Natural killer cell (primary cell): Measurements from ENCODE around the gene SLC25A43. TPM values are rescaled to one million over a fixed set of nuclear protein-coding genes. Genes with fewer than 3 reads are reported as not detected.
"Not testable (repeated sequence)": the region's sequence is repeated elsewhere in the genome, so short reads cannot be mapped to it uniquely, and the experiment has no call there.

Source experiments
- ATAC-seq, 3 donors: fragments of 150-1000 bp in 2 of 3; fragments of 200-7000 bp in 1 of 3; cut with Tn5 transposase; 1 replicate in 1 of 3; 2 replicates in 2 of 3; pipeline ENCODE4 v1.10.0; 2021; ENCODE audit warnings: mild to moderate bottlenecking in 2 of 3, moderate library complexity in 2 of 3
- DNase-seq, 2 donors: peaks; one replicate each; pipeline versions ENCODE4 v3.0.0 to v3.0.0-alpha.2; 2013 to 2021; ENCODE audit warnings: mixed read lengths in 1 of 2
- H3K27ac ChIP-seq: one replicate; pipeline ENCODE4 v1.5.1; 2013; ENCODE audit warnings: mild to moderate bottlenecking, low read length
- H3K27me3 ChIP-seq: one replicate; pipeline ENCODE4 v1.6.1; 2013; ENCODE audit warnings: low read length; ENCODE audit not compliant: control insufficient read depth, insufficient read depth
- H3K36me3 ChIP-seq: one replicate; pipeline ENCODE4 v1.6.1; 2013; ENCODE audit warnings: low read length; ENCODE audit not compliant: control insufficient read depth, insufficient read depth
- H3K4me1 ChIP-seq: one replicate; pipeline ENCODE4 v1.6.1; 2013; ENCODE audit warnings: low read length; ENCODE audit not compliant: control insufficient read depth, insufficient read depth
- H3K4me3 ChIP-seq: one replicate; pipeline ENCODE4 v1.5.1; 2013; ENCODE audit warnings: low read length
- H3K9me3 ChIP-seq: one replicate; pipeline ENCODE4 v1.6.1; 2013; ENCODE audit warnings: low read length; ENCODE audit not compliant: control insufficient read depth, insufficient read depth
- H3K27ac Mint-ChIP-seq, 2 donors: one replicate each; pipeline ENCODE4 v1.8.0; 2022; ENCODE audit warnings: mild to moderate bottlenecking in 2 of 2, mixed read lengths in 2 of 2, moderate library complexity in 1 of 2
- H3K27me3 Mint-ChIP-seq, 2 donors: one replicate each; pipeline ENCODE4 v1.8.0; 2022; ENCODE audit warnings: low read depth in 2 of 2, mixed read lengths in 2 of 2
- H3K36me3 Mint-ChIP-seq: one replicate; pipeline ENCODE4 v1.8.0; 2022; ENCODE audit warnings: mixed read lengths
- H3K4me1 Mint-ChIP-seq, 2 donors: one replicate each; pipeline ENCODE4 v1.8.0; 2022; ENCODE audit warnings: mixed read lengths in 2 of 2
- H3K4me3 Mint-ChIP-seq: one replicate; pipeline ENCODE4 v1.8.0; 2022; ENCODE audit warnings: mild to moderate bottlenecking, moderate library complexity, mixed read lengths
- H3K9me3 Mint-ChIP-seq, 2 donors: one replicate each; pipeline ENCODE4 v1.8.0; 2022; ENCODE audit warnings: mixed read lengths in 2 of 2
- WGBS: methylation state at CpG from one replicate; pipeline ENCODE4 v1.1.7; 2013; ENCODE audit warnings: missing lambda C conversion rate; ENCODE audit not compliant: insufficient coverage; 5-methylcytosine and 5-hydroxymethylcytosine counted together
- intact Hi-C: fragments of 100-400 bp; cut with micrococcal nuclease; formaldehyde crosslinking; loops from one replicate; pipeline ENCODE4 v1.14.2; 2022
- total RNA-seq, 4 donors: library from RNA; stranded (reverse); fragments of 120-200 nt in 1 of 4; gene quantifications; one replicate each; pipeline versions ENCODE4 v1.2.3 to v1.2.4, GENCODE V29; 2013 to 2022
- TF ChIP-seq, protein P1 (sequence below): fragments of 200-600 bp; IDR thresholded peaks from one replicate; pipeline ENCODE4 v1.8.0; 2022; ENCODE audit warnings: antibody characterized with exemption

The SLC25A43 gene
- total RNA-seq, 3 donors from 2014 or later (not counting 1 experiment from before 2014, with no cell fraction given) = 5.4 to 7.3 (median 6.4) TPM

DNA sequence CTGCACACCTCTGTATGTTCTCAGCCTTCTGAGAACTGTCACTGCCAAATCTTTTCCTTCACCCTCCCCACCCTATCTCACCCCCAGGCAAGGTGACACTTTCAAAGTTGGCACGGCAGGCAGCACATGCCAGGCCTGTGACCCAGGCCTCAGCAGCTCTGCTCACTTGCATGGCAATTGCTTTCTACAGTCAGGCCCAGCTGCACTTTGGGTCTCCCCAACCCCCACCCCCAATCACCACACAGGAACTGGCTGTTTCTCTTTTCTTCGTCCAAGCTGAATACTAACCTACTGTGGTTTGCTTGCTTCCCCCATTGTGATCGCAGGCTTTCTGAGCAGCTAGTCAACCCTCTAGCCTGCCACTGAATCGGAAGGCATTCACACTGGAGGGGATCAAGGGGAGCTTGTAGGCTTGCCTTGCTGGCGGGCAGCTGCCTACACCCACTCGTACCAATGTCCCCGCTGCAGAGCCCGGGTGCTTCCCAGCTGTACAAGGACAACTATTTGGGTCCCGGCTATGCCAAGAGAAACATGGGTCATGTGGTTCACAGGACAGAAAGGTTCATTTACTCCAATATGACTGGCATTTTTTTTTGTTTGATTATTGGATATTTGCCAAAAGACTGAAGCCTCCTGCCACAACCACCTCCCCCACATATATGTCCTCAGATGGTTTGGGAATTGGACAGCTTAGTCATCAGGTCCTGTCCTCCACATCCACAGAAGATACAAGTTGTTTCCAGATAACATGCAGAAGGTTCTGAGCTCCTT lies 28.1 kb downstream of the SLC25A43 start:
- Histone ChIP-seq H3K4me1 (peaks cover 22% of the 10 kb centered on the region), H3K4me3 (no peak overlapping the region), H3K36me3 (no peaks in the 10 kb centered on the region), H3K27ac (peak overlapping the region; percentile 68), H3K9me3 (no peaks in the 10 kb centered on the region), H3K27me3 (no peaks in the 10 kb centered on the region)
- Mint-ChIP-seq H3K9me3 (no peaks in the 10 kb centered on the region), H3K27me3 (no peaks in the 10 kb centered on the region), H3K4me3 (peak overlapping the region; percentile 78), H3K36me3 (no peaks in the 10 kb centered on the region), H3K4me1 (peaks cover 18 to 24% of the 10 kb centered on the region in 2 donors), H3K27ac (peak overlapping the region; percentile 84 to 89)
- DNase-seq (peak; percentile 12 to 13), ATAC-seq (peak; percentile 46 to 75 (median 68))
- WGBS = 18% methylated on average over 6 of the region's 9 CpGs
- TF ChIP-seq, protein P1, sequence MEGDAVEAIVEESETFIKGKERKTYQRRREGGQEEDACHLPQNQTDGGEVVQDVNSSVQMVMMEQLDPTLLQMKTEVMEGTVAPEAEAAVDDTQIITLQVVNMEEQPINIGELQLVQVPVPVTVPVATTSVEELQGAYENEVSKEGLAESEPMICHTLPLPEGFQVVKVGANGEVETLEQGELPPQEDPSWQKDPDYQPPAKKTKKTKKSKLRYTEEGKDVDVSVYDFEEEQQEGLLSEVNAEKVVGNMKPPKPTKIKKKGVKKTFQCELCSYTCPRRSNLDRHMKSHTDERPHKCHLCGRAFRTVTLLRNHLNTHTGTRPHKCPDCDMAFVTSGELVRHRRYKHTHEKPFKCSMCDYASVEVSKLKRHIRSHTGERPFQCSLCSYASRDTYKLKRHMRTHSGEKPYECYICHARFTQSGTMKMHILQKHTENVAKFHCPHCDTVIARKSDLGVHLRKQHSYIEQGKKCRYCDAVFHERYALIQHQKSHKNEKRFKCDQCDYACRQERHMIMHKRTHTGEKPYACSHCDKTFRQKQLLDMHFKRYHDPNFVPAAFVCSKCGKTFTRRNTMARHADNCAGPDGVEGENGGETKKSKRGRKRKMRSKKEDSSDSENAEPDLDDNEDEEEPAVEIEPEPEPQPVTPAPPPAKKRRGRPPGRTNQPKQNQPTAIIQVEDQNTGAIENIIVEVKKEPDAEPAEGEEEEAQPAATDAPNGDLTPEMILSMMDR = no peak
- intact Hi-C loops = no loop called here

DNA sequence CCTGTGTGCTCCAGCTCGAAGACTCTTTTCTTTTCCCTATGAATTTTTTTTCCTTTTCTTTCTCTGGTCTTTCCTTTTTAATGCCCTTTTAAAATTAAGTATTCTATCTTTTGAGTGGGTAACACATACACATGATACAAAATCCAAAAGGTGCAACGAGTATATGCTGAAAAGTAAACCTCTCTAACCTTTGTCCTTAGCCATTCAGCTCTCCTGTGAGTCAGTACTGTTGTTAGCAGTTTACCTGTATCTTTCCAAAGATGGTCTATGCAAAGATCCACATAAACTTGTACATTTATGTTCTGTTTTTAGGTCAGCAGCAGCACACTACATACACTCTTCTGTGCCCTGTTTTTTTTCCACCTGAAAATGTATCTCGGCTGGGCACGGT lies 28.7 kb downstream of the SLC25A43 start:
- Mint-ChIP-seq H3K36me3 (no peaks in the 10 kb centered on the region), H3K4me3 (peak overlapping the region; percentile 78)

DNA sequence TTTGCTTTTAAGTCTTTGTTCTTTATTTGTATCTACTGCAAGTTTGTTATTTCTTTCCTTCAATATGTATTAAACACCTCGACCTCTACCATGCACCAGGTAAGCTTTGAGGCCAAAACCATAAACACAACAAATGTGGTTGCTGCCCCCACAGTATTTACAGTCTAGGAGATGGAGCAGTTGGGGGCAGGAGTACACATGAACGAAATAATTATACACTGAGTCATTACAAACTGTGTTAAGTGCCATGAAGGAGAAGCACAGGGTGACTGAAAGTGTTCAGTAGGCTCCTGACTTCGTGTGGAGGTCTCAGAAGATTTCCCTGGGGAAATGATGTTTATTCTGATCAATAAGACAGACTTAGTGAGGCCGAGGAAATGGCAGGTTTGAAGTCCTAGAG lies 30.3 kb downstream of the SLC25A43 start:
- Mint-ChIP-seq H3K27ac (no peak overlapping the region), H3K27me3 (no peaks in the 10 kb centered on the region), H3K4me3 (no peak overlapping the region), H3K4me1 (peaks cover 18 to 24% of the 10 kb centered on the region in 2 donors), H3K9me3 (no peaks in the 10 kb centered on the region), H3K36me3 (no peaks in the 10 kb centered on the region)
- Histone ChIP-seq H3K9me3 (no peaks in the 10 kb centered on the region), H3K27ac (no peak overlapping the region), H3K36me3 (no peaks in the 10 kb centered on the region), H3K27me3 (no peaks in the 10 kb centered on the region), H3K4me3 (no peak overlapping the region), H3K4me1 (peaks cover 22% of the 10 kb centered on the region)
- WGBS = 84% methylated on average over 3 of the region's 4 CpGs
- DNase-seq = no peak
- intact Hi-C loops = no loop called here
- no peak for ATAC-seq
- TF ChIP-seq, protein P1 = no peak

More for the DNA sequence above, 28.7 kb downstream of the SLC25A43 start:
- Mint-ChIP-seq H3K27ac (peak overlapping the region; percentile 84 to 89), H3K9me3 (no peaks in the 10 kb centered on the region), H3K27me3 (no peaks in the 10 kb centered on the region), H3K4me1 (peaks cover 18 to 24% of the 10 kb centered on the region in 2 donors)
- Histone ChIP-seq H3K36me3 (no peaks in the 10 kb centered on the region), H3K27me3 (no peaks in the 10 kb centered on the region), H3K4me1 (peaks cover 22% of the 10 kb centered on the region), H3K4me3 (no peak overlapping the region), H3K9me3 (no peaks in the 10 kb centered on the region), H3K27ac (peak overlapping the region; percentile 68)
- TF ChIP-seq, protein P1 = no peak
- WGBS = 100% methylated on average over 1 of the region's 4 CpGs
- DNase-seq (no peak), ATAC-seq (no peak)
- intact Hi-C loops = no loop called here

DNA sequence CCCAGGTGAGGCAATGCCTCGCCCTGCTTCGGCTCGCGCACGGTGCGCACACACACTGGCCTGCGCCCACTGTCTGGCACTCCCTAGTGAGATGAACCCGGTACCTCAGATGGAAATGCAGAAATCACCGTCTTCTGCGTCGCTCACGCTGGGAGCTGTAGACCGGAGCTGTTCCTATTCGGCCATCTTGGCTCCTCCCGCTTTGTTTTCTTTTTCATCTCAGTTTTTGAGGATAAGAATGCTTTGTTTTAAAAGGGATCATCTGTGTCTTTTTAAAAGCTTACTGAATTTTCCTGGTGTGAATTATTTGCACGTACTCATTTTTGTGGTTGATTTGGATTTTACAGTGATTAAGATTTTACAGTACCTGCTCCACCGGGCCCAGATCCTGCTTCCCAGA lies 42.2 kb downstream of the SLC25A43 start:
- ATAC-seq, H3K9me3 ChIP-seq, H3K27me3 Mint-ChIP-seq, H3K9me3 Mint-ChIP-seq, H3K4me1 ChIP-seq, H3K4me3 ChIP-seq, H3K4me3 Mint-ChIP-seq, H3K27ac Mint-ChIP-seq, H3K4me1 Mint-ChIP-seq, intact Hi-C loops, H3K27ac ChIP-seq, H3K36me3 Mint-ChIP-seq, H3K36me3 ChIP-seq, H3K27me3 ChIP-seq, DNase-seq: not testable (repeated sequence)
- WGBS = 100% methylated on average over 1 of the region's 17 CpGs
